Measurements from ENCODE around the gene GRK6. TPM values are rescaled to one million over a fixed set of nuclear protein-coding genes. Genes with fewer than 3 reads are reported as not detected.

Gene GRK6
- total RNA-seq, 1 experiment from 2014 or later, result 82.3 TPM

DNA sequence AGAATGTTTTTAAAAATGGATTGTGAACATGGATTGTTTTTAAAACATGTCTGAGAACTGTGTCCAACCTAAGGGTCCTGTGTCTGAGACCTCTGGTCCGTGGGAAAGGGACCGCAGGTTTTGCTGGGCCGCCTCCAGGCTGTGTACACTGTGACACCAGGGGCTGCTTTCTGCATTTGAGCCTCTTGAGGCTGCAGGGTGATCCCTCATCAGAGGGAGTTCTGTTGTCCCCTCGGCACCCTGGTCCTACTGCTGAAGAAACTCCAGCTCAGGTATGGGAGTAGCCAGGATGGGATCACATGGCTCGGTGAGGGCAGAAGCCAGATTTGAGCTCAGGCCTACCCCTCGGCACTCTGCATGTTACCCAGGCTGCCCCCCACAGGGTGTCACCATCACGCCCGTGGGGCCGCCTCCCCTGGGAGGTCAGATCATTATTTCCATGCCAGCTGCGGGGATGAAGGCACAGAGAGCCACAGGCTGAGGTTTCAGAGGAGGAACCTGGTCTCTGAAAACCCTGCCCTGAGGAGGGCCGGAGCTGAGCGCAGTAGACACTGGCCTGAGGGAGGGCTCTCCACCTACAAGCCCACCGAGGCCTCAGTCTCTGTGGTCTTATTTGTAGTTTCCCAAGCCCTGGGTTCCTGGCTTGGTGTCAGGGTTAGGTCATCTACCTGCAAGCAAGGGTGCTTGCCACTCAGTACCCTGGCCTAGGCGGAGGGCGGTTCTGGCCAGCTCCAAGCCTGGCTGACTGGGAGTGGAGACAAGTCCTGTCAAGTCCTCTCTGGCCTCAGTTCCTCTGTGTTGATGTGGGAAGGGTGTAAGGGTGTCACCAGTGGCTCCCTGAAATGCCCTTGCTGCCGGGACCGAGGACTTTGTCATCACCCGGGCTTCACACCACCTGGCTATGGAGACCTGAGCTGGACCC, 22.9 kb downstream of the GRK6 start:
- Histone ChIP-seq H3K4me2 (0 out of 2 replicates have a peak overlapping the region, but pooled peaks have one; percentile 90), H3K4me3 (no peak overlapping the region), H2AFZ (no peak overlapping the region), H3K36me3 (ENCODE audit: low read depth) (peaks cover 5% of the 10 kb centered on the region; the same call in 1 of the 2 replicates), H3F3A (ENCODE audit: insufficient read depth, low read depth) (peaks cover 38% of the 10 kb centered on the region), H3K27me3 (ENCODE audit: insufficient read depth, low read depth) (no peaks in the 10 kb centered on the region), H3K4me1 (replicated peaks; ENCODE audit: insufficient read depth) (peaks cover 23% of the 10 kb centered on the region), H3K27ac (peak overlapping the region; percentile 52; the same call in 1 of the 2 replicates), H3K79me2 (ENCODE audit: low read depth) (peaks cover 39% of the 10 kb centered on the region), H4K20me1 (ENCODE audit: insufficient read depth) (peaks cover 20% of the 10 kb centered on the region), H3K9me2 (ENCODE audit: insufficient read depth) (no peaks in the 10 kb centered on the region), H3K9me3 (ENCODE audit: insufficient read depth, low read depth) (no peaks in the 10 kb centered on the region)
- BruUV-seq (replicated peaks), result no TSS peak
- ChIA-PET POLR2A (ENCODE audit: unreplicated experiment) (interaction anchor here (0.6 to 0.7 kb wide), 2 partner anchors 79 to 86 kb away, joined by 7 read pairs; no protein-coding TSS in a partner anchor), CTCF (interaction anchor here (0.6 kb wide), 1 partner anchor 255 kb away, joined by 5 read pairs; no protein-coding TSS in a partner anchor)
- intact Hi-C loops (cut with micrococcal nuclease; ENCODE audit: unreplicated experiment), result no loop called here
- no peak for TF ChIP-seq EZH2 (IDR thresholded peaks at IDR 0.05; ENCODE audit: low read depth)
- TF ChIP-seq, protein P1, sequence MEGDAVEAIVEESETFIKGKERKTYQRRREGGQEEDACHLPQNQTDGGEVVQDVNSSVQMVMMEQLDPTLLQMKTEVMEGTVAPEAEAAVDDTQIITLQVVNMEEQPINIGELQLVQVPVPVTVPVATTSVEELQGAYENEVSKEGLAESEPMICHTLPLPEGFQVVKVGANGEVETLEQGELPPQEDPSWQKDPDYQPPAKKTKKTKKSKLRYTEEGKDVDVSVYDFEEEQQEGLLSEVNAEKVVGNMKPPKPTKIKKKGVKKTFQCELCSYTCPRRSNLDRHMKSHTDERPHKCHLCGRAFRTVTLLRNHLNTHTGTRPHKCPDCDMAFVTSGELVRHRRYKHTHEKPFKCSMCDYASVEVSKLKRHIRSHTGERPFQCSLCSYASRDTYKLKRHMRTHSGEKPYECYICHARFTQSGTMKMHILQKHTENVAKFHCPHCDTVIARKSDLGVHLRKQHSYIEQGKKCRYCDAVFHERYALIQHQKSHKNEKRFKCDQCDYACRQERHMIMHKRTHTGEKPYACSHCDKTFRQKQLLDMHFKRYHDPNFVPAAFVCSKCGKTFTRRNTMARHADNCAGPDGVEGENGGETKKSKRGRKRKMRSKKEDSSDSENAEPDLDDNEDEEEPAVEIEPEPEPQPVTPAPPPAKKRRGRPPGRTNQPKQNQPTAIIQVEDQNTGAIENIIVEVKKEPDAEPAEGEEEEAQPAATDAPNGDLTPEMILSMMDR (conservative IDR thresholded peaks at IDR 0.05), result no peak
- no peak for DNase-seq

GRCh38 chr5:177450667-177451424, 24.4 kb downstream of the GRK6 start:
- H3K4me2 ChIP-seq, result no peak overlapping the region
- intact Hi-C loops (cut with micrococcal nuclease; ENCODE audit: unreplicated experiment), result no loop called here
- peaks cover 23% of the 10 kb centered on the region for H3K4me1 ChIP-seq (replicated peaks; ENCODE audit: insufficient read depth)
- H3K79me2 ChIP-seq (ENCODE audit: low read depth), result peaks cover 26% of the 10 kb centered on the region
- BruUV-seq (replicated peaks), result no TSS peak
- H2AFZ ChIP-seq, result no peak overlapping the region
- H3K4me3 ChIP-seq, result no peak overlapping the region
- H3K27ac ChIP-seq, result no peak overlapping the region
- no peaks in the 10 kb centered on the region for H3K9me2 ChIP-seq (ENCODE audit: insufficient read depth)
- H3F3A ChIP-seq (ENCODE audit: insufficient read depth, low read depth), result peaks cover 27% of the 10 kb centered on the region
- CTCF ChIA-PET, result interaction anchor here (0.6 kb wide), 1 partner anchor 25 kb away, joined by 7 read pairs; the partner anchor contains the start of gene GRK6
- H3K36me3 ChIP-seq (ENCODE audit: low read depth), result peaks cover 5% of the 10 kb centered on the region; the same call in 1 of the 2 replicates
- POLR2A ChIA-PET (ENCODE audit: unreplicated experiment), result no interaction called here
- H4K20me1 ChIP-seq (ENCODE audit: insufficient read depth), result peaks cover 13% of the 10 kb centered on the region; the same call in 1 of the 2 replicates
- TF ChIP-seq EZH2 (IDR thresholded peaks at IDR 0.05; ENCODE audit: low read depth), result no peak
- TF ChIP-seq, protein P1 (conservative IDR thresholded peaks at IDR 0.05), result no peak
- DNase-seq, result no peak
- no peaks in the 10 kb centered on the region for H3K9me3 ChIP-seq (ENCODE audit: insufficient read depth, low read depth)
- no peaks in the 10 kb centered on the region for H3K27me3 ChIP-seq (ENCODE audit: insufficient read depth, low read depth)
